ENCODE measurements around the gene STYK1.
"Not testable (repeated sequence)": the region's sequence is repeated elsewhere in the genome, so short reads cannot be mapped to it uniquely, and the experiment has no call there.

The STYK1 gene

GRCh38 chr12:10618338-10618987 is 55.4 kb downstream of the STYK1 start:
- no peak for DNase-seq

- no peak for DNase-seq
Measured at GRCh38 chr12:10617863-10618262, 56.0 kb downstream of the STYK1 start.

GRCh38 chr12:10615532-10615931 is 58.3 kb downstream of the STYK1 start:
- no peak for DNase-seq

GRCh38 chr12:10614056-10614370 is 59.8 kb downstream of the STYK1 start:
- no peak for DNase-seq

GRCh38 chr12:10613349-10614055 is 60.4 kb downstream of the STYK1 start, which contains the start of gene MAGOHB:
TSS of gene MAGOHB (minus strand) at chr12:10613609. CDS start at chr12:10613532, 77 bp downstream.
- peak; percentile 94 for DNase-seq

- DNase-seq, result no peak
Measured at GRCh38 chr12:10612984-10613348, 60.9 kb downstream of the STYK1 start.

DNA sequence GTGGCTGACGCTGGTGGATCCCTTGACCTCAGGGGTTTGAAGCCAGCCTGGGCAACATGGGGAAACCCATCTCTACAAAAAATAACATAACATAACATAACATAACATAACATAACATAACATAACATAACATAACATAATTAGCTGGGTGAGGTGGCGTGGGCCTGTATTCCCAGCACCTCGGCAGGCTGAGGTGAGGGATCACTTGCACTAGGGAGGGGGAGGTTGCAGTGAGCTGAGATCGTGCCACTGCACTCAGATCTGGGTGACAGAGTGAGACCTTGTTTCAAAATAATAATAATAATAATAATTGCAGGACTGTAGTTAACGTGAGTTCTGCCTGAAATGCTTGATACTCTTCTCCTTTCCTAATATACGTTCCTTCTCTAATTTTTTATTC is 61.7 kb downstream of the STYK1 start:
- no peak for DNase-seq

DNA sequence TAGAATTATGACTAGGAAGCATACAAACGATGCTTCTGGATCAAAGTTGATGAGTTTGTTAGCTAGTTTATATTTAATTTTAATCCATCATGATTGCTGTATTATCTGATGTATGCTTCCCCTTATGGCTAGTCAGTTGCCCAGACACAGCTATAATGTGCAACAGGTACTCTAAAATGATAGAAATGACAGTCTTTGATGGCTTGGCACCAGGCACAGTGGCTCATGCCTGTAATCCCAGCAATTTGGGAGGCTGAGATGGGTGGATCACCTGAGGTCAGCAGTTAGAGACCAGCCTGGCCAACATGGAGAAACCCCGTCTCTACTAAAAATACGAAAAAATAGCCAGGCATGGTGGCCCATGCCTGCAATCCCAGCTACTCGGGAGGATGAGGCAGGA is 62.6 kb downstream of the STYK1 start:
- DNase-seq, result not testable (repeated sequence)

GRCh38 chr12:10610188-10610587 is 63.7 kb downstream of the STYK1 start:
- DNase-seq, result no peak

DNA sequence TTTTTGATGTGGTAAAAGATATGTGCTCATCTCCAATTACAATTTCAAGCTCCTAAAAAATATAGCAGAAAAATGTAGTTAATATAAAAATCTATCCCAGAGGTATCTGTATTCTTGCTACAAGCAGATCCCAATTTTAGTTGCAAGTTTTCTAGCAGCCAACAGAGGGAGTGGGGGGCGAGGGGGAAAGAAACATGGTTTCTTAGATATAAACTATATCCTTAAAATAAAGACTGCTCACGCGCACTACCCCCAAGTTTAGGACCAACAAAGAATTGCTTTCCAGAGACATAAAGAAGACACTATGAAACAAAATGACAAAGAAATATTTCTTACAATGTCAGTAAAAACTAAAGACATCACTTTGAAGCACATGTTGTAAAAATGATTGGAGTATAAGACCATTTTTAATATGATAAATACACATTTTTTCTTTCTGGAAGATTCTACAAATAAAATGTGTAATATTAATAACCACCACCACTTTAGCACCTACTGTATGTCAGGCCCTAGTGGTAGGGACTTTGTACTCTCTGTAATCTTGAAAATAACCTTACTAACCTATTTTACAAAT is 65.9 kb downstream of the STYK1 start:
- DNase-seq, result no peak

DNA sequence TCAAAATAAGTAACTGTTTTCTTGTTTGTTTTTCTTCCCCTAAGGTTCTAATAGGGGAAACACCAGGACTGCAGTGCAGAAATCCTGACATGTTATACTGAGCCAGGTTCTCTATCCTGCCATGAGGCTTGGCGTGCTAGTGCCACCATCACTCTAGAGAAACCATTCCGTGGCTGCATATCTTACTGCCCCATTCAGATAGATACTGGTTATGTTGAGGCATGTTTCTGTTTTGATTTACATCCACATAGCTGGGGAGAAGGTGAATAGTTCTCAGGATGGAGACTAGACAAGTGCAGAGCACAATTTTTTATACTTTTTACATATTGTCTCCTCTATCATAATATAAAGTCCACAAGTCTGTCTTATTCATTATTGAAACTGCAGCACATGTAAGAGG is 72.0 kb downstream of the STYK1 start:
- no peak for DNase-seq

GRCh38 chr12:10600988-10601387 is 72.9 kb downstream of the STYK1 start:
- DNase-seq, result no peak

- DNase-seq, result no peak
Measured at GRCh38 chr12:10595881-10596280, 78.0 kb downstream of the STYK1 start.

- DNase-seq, result no peak
Measured at GRCh38 chr12:10590966-10591365, 82.9 kb downstream of the STYK1 start.

DNA sequence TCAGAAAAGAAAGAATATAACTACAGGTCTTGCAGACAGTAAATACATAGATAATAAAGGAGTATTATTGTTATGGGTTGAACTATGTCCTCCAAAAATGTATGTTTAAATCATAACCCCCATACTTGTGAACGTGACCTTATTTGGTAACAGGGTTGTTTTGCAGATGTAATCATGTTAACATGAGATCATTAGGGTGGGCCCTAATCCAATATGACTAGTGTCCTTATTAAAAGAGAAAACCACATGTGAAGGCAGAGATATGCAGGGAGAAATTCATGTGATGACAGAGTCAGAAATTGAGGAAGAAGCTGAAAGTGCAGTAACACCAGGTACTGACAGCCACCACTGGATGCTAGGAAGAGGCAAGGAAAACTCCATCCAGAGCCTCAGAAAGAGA is 89.4 kb downstream of the STYK1 start:
- DNase-seq, result peak; percentile 7

DNA sequence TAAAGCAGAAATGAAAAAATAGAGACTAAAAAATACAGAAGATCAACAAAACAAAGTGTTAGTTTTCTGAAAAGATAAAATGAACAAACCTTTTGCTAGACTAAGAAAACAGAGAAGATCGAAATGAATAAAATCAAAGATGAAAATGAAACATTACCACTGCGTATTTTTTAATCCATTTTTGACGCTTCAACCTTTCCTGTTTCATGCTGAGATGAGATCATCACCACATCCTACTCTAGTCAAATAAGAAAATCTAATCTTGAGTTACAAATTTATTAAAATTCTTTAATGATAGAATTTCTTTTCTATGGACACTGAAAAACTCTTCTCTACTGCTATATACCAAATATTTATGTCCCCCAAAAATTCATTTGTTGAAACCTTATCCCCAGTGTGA is 91.1 kb downstream of the STYK1 start:
- DNase-seq, result no peak

- not testable (repeated sequence) for DNase-seq
Measured at GRCh38 chr12:10582133-10582532, 91.7 kb downstream of the STYK1 start.

- no peak for DNase-seq
Measured at GRCh38 chr12:10574307-10574706, 99.5 kb downstream of the STYK1 start.

DNA sequence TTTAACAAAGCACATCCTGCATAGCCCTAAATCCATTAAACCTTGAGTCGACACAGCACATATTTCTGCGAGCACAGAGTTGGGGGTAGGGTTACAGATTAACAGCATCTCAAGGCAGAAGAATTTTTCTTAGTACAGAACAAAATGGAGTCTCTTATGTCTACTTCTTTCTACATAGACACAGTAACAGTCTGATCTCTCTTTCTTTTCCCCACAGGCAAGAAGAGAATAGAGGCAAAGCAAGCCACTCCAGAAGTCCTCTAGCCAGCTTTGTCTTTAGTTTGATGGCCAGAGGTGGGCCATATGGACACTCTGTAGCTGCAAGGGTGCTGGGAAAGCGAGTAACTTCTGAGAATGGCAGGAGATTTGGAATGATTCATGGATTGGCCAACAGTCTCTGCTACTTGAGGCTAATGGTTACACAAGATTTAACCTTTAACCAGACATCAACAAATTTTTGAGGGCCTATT is 101.8 kb downstream of the STYK1 start:
- not testable (repeated sequence) for DNase-seq

- no peak for DNase-seq
Measured at GRCh38 chr12:10571141-10571540, 102.7 kb downstream of the STYK1 start.

Measured in NCI-H2029 (cell line).